ENCODE results near the gene ZNF587B. TPM values are rescaled to one million over a fixed set of nuclear protein-coding genes. Genes with fewer than 3 reads are reported as not detected.
"Not testable (repeated sequence)": the region's sequence is repeated elsewhere in the genome, so short reads cannot be mapped to it uniquely, and the experiment has no call there.

ZNF587B gene
- total RNA-seq, 1 experiment from 2014 or later, result 43.2 TPM

DNA sequence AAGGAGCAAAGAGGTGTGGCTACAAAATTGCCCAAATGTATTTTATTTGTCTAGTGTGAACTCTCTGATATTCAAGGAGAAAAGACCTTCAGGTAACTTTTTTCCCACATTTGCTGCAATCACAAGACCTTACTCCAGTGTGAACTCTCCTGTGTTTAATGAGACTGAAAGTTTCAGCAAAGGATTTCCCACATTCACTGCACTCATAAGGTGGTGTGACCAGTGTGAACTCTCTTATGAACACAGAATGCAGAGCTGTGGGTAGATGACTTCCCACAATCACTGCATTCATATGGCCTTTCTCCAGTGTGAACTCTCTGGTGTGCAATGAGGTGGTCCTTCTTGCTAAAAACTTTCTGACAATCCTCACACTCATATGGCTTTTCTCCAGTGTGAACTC, 42.4 kb downstream of the ZNF587B start (continued):
- TF ChIP-seq, protein P1, sequence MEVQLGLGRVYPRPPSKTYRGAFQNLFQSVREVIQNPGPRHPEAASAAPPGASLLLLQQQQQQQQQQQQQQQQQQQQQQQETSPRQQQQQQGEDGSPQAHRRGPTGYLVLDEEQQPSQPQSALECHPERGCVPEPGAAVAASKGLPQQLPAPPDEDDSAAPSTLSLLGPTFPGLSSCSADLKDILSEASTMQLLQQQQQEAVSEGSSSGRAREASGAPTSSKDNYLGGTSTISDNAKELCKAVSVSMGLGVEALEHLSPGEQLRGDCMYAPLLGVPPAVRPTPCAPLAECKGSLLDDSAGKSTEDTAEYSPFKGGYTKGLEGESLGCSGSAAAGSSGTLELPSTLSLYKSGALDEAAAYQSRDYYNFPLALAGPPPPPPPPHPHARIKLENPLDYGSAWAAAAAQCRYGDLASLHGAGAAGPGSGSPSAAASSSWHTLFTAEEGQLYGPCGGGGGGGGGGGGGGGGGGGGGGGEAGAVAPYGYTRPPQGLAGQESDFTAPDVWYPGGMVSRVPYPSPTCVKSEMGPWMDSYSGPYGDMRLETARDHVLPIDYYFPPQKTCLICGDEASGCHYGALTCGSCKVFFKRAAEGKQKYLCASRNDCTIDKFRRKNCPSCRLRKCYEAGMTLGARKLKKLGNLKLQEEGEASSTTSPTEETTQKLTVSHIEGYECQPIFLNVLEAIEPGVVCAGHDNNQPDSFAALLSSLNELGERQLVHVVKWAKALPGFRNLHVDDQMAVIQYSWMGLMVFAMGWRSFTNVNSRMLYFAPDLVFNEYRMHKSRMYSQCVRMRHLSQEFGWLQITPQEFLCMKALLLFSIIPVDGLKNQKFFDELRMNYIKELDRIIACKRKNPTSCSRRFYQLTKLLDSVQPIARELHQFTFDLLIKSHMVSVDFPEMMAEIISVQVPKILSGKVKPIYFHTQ (CRISPR knock-in tag; IDR thresholded peaks at IDR 0.05), result no peak
- TF ChIP-seq, protein P2, sequence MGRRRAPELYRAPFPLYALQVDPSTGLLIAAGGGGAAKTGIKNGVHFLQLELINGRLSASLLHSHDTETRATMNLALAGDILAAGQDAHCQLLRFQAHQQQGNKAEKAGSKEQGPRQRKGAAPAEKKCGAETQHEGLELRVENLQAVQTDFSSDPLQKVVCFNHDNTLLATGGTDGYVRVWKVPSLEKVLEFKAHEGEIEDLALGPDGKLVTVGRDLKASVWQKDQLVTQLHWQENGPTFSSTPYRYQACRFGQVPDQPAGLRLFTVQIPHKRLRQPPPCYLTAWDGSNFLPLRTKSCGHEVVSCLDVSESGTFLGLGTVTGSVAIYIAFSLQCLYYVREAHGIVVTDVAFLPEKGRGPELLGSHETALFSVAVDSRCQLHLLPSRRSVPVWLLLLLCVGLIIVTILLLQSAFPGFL (CRISPR knock-in tag; IDR thresholded peaks at IDR 0.05; ENCODE audit: borderline replicate concordance), result no peak
- TF ChIP-seq ZBTB21 (CRISPR knock-in tag; IDR thresholded peaks at IDR 0.05; ENCODE audit: borderline replicate concordance) (no peak), NR1H2 (CRISPR knock-in tag; IDR thresholded peaks at IDR 0.05) (no peak), IRF2 (CRISPR knock-in tag; IDR thresholded peaks at IDR 0.05; ENCODE audit: borderline replicate concordance, low read depth) (no peak), KAT7 (CRISPR knock-in tag; IDR thresholded peaks at IDR 0.05; ENCODE audit: borderline replicate concordance) (no peak)
- TF ChIP-seq, protein P3, sequence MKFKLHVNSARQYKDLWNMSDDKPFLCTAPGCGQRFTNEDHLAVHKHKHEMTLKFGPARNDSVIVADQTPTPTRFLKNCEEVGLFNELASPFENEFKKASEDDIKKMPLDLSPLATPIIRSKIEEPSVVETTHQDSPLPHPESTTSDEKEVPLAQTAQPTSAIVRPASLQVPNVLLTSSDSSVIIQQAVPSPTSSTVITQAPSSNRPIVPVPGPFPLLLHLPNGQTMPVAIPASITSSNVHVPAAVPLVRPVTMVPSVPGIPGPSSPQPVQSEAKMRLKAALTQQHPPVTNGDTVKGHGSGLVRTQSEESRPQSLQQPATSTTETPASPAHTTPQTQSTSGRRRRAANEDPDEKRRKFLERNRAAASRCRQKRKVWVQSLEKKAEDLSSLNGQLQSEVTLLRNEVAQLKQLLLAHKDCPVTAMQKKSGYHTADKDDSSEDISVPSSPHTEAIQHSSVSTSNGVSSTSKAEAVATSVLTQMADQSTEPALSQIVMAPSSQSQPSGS (CRISPR knock-in tag; IDR thresholded peaks at IDR 0.05; ENCODE audit: borderline replicate concordance, low read depth), result no peak

DNA sequence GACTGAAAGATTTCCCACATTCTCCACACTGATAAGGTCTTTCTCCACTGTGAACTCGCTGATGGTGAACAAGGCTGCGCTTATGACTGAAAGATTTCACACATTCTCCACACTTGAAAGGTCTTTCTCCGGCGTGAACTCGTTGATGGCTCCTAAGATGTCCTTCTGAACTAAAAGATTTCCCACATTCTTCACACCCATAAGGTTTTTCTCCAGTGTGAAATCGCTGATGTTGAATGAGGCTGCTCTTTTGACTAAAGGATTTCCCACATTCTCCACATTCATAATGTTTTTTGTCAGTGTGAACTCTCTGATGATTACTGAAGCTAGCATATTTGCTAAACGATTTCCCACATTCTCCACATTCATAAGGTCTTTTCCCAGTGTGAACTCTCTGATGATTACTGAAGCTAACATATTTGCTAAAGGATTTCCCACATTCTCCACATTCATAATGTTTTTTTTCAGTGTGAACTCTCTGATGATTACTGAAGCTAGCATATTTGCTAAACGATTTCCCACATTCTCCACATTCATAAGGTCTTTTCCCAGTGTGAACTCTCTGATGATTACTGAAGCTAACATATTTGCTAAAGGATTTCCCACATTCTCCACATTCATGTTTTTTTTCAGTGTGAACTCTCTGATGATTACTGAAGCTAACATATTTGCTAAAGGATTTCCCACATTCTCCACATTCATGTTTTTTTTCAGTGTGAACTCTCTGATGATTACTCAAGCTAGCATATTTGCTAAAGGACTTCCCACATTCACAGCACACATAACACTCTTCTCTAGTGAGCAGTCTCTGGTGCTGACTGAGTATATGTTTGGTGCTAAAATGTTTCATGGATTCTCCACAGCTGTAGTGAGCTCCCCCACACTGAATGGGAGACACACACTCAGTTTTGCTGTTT, 44.0 kb downstream of the ZNF587B start:
- H3K4me1 Mint-ChIP-seq; DNase-seq (ENCODE audit: low spot score); H3K4me3 Mint-ChIP-seq; POLR2A ChIA-PET; ATAC-seq; H3K27me3 Mint-ChIP-seq (ENCODE audit: low read depth): not testable (repeated sequence)
- CTCF ChIA-PET, result interaction anchor here (0.6 kb wide), 1 partner anchor 9 kb away, joined by 3 read pairs; no protein-coding TSS in a partner anchor
- Mint-ChIP-seq H3K36me3 (peaks cover 92% of the 10 kb centered on the region), H3K27ac (peak overlapping the region; percentile 51), H3K9me3 (peaks cover 57% of the 10 kb centered on the region)

DNA sequence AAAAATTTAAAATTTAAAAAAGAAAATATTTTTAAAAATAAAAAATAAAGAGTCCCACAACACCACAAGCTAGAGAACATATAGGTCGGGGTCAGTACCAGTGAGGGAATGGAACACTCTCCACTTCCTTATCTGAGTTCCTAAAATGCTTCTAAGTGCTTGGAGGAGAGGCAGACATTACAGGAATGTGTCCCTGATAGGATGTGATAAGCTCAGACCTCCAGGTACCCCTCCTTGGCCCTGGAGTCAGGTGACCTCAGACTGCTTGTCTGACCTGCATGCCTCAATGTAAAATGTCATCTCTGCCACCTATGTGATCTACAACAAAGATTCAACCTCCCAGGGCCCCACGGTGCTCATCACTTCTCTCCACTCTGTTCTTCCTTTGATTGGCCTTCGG, 55.9 kb downstream of the ZNF587B start:
- POLR2A ChIA-PET, result no interaction called here
- no peaks in the 10 kb centered on the region for H3K27me3 Mint-ChIP-seq (ENCODE audit: low read depth)
- TF ChIP-seq ZNF121 (CRISPR knock-in tag; IDR thresholded peaks at IDR 0.05), result no peak
- TF ChIP-seq, protein P4, sequence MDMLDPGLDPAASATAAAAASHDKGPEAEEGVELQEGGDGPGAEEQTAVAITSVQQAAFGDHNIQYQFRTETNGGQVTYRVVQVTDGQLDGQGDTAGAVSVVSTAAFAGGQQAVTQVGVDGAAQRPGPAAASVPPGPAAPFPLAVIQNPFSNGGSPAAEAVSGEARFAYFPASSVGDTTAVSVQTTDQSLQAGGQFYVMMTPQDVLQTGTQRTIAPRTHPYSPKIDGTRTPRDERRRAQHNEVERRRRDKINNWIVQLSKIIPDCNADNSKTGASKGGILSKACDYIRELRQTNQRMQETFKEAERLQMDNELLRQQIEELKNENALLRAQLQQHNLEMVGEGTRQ (CRISPR knock-in tag; IDR thresholded peaks at IDR 0.05), result peak; percentile 35; the same call in 1 of the 2 replicates
- no peak for TF ChIP-seq NFE2L1 (CRISPR knock-in tag; IDR thresholded peaks at IDR 0.05)

More for the DNA sequence above, 55.9 kb downstream of the ZNF587B start:
- ATAC-seq (no peak), DNase-seq (ENCODE audit: low spot score) (no peak)
- peaks cover 51% of the 10 kb centered on the region for H3K36me3 Mint-ChIP-seq
- H3K9me3 Mint-ChIP-seq, result no peaks in the 10 kb centered on the region
- CTCF ChIA-PET, result no interaction called here
- H3K4me3 Mint-ChIP-seq, result peak overlapping the region; percentile 99
- H3K4me1 Mint-ChIP-seq, result peaks cover 49% of the 10 kb centered on the region
- H3K27ac Mint-ChIP-seq, result peak overlapping the region; percentile 93

All from WTC11 (cell line).